Measurements from ENCODE around the gene POLR1A.

The POLR1A gene
- total RNA-seq = 45.6 to 74.3 (median 66.6) reads per million in 3 donors

GRCh38 chr2:86105252-86105968 is at the start of gene POLR1A:
POLR1A (minus strand) TSS chr2:86105886; CDS start chr2:86105776, 110 bp downstream.
- H3K36me3 ChIP-seq (ENCODE audit: control insufficient read depth, insufficient read depth, low read length) = peaks cover 17% of the 10 kb centered on the region
- H3K27me3 ChIP-seq (replicated peaks; ENCODE audit: control insufficient read depth, insufficient read depth, low read length, poor library complexity, severe bottlenecking) = no peaks in the 10 kb centered on the region
- peaks cover 11% of the 10 kb centered on the region for H3K4me1 ChIP-seq (ENCODE audit: control insufficient read depth, insufficient read depth, low read length, poor library complexity, severe bottlenecking)

GRCh38 chr2:86150502-86150901 is 44.8 kb upstream of the POLR1A start:
- no peaks in the 10 kb centered on the region for H3K4me1 ChIP-seq (ENCODE audit: control insufficient read depth, insufficient read depth, low read length, poor library complexity, severe bottlenecking)
- peaks cover 70% of the 10 kb centered on the region for H3K36me3 ChIP-seq (ENCODE audit: control insufficient read depth, insufficient read depth, low read length)
- no peaks in the 10 kb centered on the region for H3K9me3 ChIP-seq (ENCODE audit: control insufficient read depth, low read length)
- H3K4me3 ChIP-seq (ENCODE audit: insufficient read depth, low read depth, low read length, poor library complexity, severe bottlenecking) = no peak overlapping the region
- no peak for DNase-seq
- H3K27me3 ChIP-seq (replicated peaks; ENCODE audit: control insufficient read depth, insufficient read depth, low read length, poor library complexity, severe bottlenecking) = no peaks in the 10 kb centered on the region
- no peak overlapping the region for H3K27ac ChIP-seq (ENCODE audit: insufficient read depth, low read length, poor library complexity, severe bottlenecking)

More at GRCh38 chr2:86105252-86105968, at the start of gene POLR1A:
- DNase-seq = peak; percentile 65 to 76 (median 74)
- Histone ChIP-seq H3K9me3 (ENCODE audit: control insufficient read depth, low read length) (no peaks in the 10 kb centered on the region), H3K27ac (ENCODE audit: insufficient read depth, low read length, poor library complexity, severe bottlenecking) (peak within 1 kb of the TSS; percentile 88), H3K4me3 (ENCODE audit: insufficient read depth, low read depth, low read length, poor library complexity, severe bottlenecking) (peak within 1 kb of the TSS; percentile 81)

GRCh38 chr2:86147793-86148192 is 42.1 kb upstream of the POLR1A start:
- peaks cover 79% of the 10 kb centered on the region for H3K36me3 ChIP-seq (ENCODE audit: control insufficient read depth, insufficient read depth, low read length)
- H3K9me3 ChIP-seq (ENCODE audit: control insufficient read depth, low read length) = no peaks in the 10 kb centered on the region
- H3K27me3 ChIP-seq (replicated peaks; ENCODE audit: control insufficient read depth, insufficient read depth, low read length, poor library complexity, severe bottlenecking) = no peaks in the 10 kb centered on the region
- H3K4me1 ChIP-seq (ENCODE audit: control insufficient read depth, insufficient read depth, low read length, poor library complexity, severe bottlenecking) = no peaks in the 10 kb centered on the region
- no peak for DNase-seq
- H3K27ac ChIP-seq (ENCODE audit: insufficient read depth, low read length, poor library complexity, severe bottlenecking) = no peak overlapping the region
- no peak overlapping the region for H3K4me3 ChIP-seq (ENCODE audit: insufficient read depth, low read depth, low read length, poor library complexity, severe bottlenecking)

GRCh38 chr2:86143926-86144685 is 38.4 kb upstream of the POLR1A start:
- no peak for DNase-seq
- Histone ChIP-seq H3K27me3 (replicated peaks; ENCODE audit: control insufficient read depth, insufficient read depth, low read length, poor library complexity, severe bottlenecking) (no peaks in the 10 kb centered on the region), H3K27ac (ENCODE audit: insufficient read depth, low read length, poor library complexity, severe bottlenecking) (no peak overlapping the region), H3K4me3 (ENCODE audit: insufficient read depth, low read depth, low read length, poor library complexity, severe bottlenecking) (no peak overlapping the region), H3K4me1 (ENCODE audit: control insufficient read depth, insufficient read depth, low read length, poor library complexity, severe bottlenecking) (peaks cover 5% of the 10 kb centered on the region), H3K36me3 (ENCODE audit: control insufficient read depth, insufficient read depth, low read length) (peaks cover 75% of the 10 kb centered on the region), H3K9me3 (ENCODE audit: control insufficient read depth, low read length) (no peaks in the 10 kb centered on the region)

GRCh38 chr2:86143307-86143706 is 37.6 kb upstream of the POLR1A start:
- H3K4me3 ChIP-seq (ENCODE audit: insufficient read depth, low read depth, low read length, poor library complexity, severe bottlenecking) = no peak overlapping the region
- no peak for DNase-seq
- H3K27ac ChIP-seq (ENCODE audit: insufficient read depth, low read length, poor library complexity, severe bottlenecking) = no peak overlapping the region
- peaks cover 5% of the 10 kb centered on the region for H3K4me1 ChIP-seq (ENCODE audit: control insufficient read depth, insufficient read depth, low read length, poor library complexity, severe bottlenecking)
- no peaks in the 10 kb centered on the region for H3K9me3 ChIP-seq (ENCODE audit: control insufficient read depth, low read length)
- H3K27me3 ChIP-seq (replicated peaks; ENCODE audit: control insufficient read depth, insufficient read depth, low read length, poor library complexity, severe bottlenecking) = no peaks in the 10 kb centered on the region
- H3K36me3 ChIP-seq (ENCODE audit: control insufficient read depth, insufficient read depth, low read length) = peaks cover 73% of the 10 kb centered on the region

GRCh38 chr2:86142436-86143257 is 37.0 kb upstream of the POLR1A start:
- Histone ChIP-seq H3K9me3 (ENCODE audit: control insufficient read depth, low read length) (no peaks in the 10 kb centered on the region), H3K27ac (ENCODE audit: insufficient read depth, low read length, poor library complexity, severe bottlenecking) (no peak overlapping the region), H3K4me1 (ENCODE audit: control insufficient read depth, insufficient read depth, low read length, poor library complexity, severe bottlenecking) (peaks cover 5% of the 10 kb centered on the region), H3K36me3 (ENCODE audit: control insufficient read depth, insufficient read depth, low read length) (peaks cover 73% of the 10 kb centered on the region), H3K4me3 (ENCODE audit: insufficient read depth, low read depth, low read length, poor library complexity, severe bottlenecking) (no peak overlapping the region), H3K27me3 (replicated peaks; ENCODE audit: control insufficient read depth, insufficient read depth, low read length, poor library complexity, severe bottlenecking) (no peaks in the 10 kb centered on the region)
- no peak for DNase-seq

GRCh38 chr2:86140969-86141392 is 35.3 kb upstream of the POLR1A start:
- H3K36me3 ChIP-seq (ENCODE audit: control insufficient read depth, insufficient read depth, low read length) = peaks cover 74% of the 10 kb centered on the region
- peak overlapping the region; percentile 21 for H3K27ac ChIP-seq (ENCODE audit: insufficient read depth, low read length, poor library complexity, severe bottlenecking)
- H3K9me3 ChIP-seq (ENCODE audit: control insufficient read depth, low read length) = no peaks in the 10 kb centered on the region
- H3K4me1 ChIP-seq (ENCODE audit: control insufficient read depth, insufficient read depth, low read length, poor library complexity, severe bottlenecking) = peaks cover 5% of the 10 kb centered on the region
- no peaks in the 10 kb centered on the region for H3K27me3 ChIP-seq (replicated peaks; ENCODE audit: control insufficient read depth, insufficient read depth, low read length, poor library complexity, severe bottlenecking)
- no peak for DNase-seq
- H3K4me3 ChIP-seq (ENCODE audit: insufficient read depth, low read depth, low read length, poor library complexity, severe bottlenecking) = no peak overlapping the region

- no peak for DNase-seq
- no peak overlapping the region for H3K27ac ChIP-seq (ENCODE audit: insufficient read depth, low read length, poor library complexity, severe bottlenecking)
- H3K9me3 ChIP-seq (ENCODE audit: control insufficient read depth, low read length) = no peaks in the 10 kb centered on the region
- H3K4me1 ChIP-seq (ENCODE audit: control insufficient read depth, insufficient read depth, low read length, poor library complexity, severe bottlenecking) = peaks cover 5% of the 10 kb centered on the region
- no peaks in the 10 kb centered on the region for H3K27me3 ChIP-seq (replicated peaks; ENCODE audit: control insufficient read depth, insufficient read depth, low read length, poor library complexity, severe bottlenecking)
- peaks cover 74% of the 10 kb centered on the region for H3K36me3 ChIP-seq (ENCODE audit: control insufficient read depth, insufficient read depth, low read length)
- H3K4me3 ChIP-seq (ENCODE audit: insufficient read depth, low read depth, low read length, poor library complexity, severe bottlenecking) = no peak overlapping the region
These were observed 34.3 kb upstream of the POLR1A start for GRCh38 chr2:86139981-86140380.

- Histone ChIP-seq H3K27ac (ENCODE audit: insufficient read depth, low read length, poor library complexity, severe bottlenecking) (no peak overlapping the region), H3K4me3 (ENCODE audit: insufficient read depth, low read depth, low read length, poor library complexity, severe bottlenecking) (no peak overlapping the region), H3K4me1 (ENCODE audit: control insufficient read depth, insufficient read depth, low read length, poor library complexity, severe bottlenecking) (peaks cover 5% of the 10 kb centered on the region), H3K27me3 (replicated peaks; ENCODE audit: control insufficient read depth, insufficient read depth, low read length, poor library complexity, severe bottlenecking) (no peaks in the 10 kb centered on the region), H3K36me3 (ENCODE audit: control insufficient read depth, insufficient read depth, low read length) (peaks cover 74% of the 10 kb centered on the region), H3K9me3 (ENCODE audit: control insufficient read depth, low read length) (no peaks in the 10 kb centered on the region)
- no peak for DNase-seq
These were observed 33.3 kb upstream of the POLR1A start for GRCh38 chr2:86138736-86139625.

Measured in effector memory CD4-positive, alpha-beta T cell (primary cell).